NCI-H2196 treated with DMSO at 0.1 percent for 48 hours (cell line): ENCODE results near the gene TIE1.

Source experiments
- DNase-seq: peaks from one replicate; lab custom pipeline; 2025; ENCODE audit not compliant: unreplicated experiment; lab: John Stamatoyannopoulos, UW

The TIE1 gene

GRCh38 chr1:43273708-43274107 lies 27.1 kb upstream of the TIE1 start:
- DNase-seq, result no peak

GRCh38 chr1:43274125-43274803 lies 26.5 kb upstream of the TIE1 start:
- no peak for DNase-seq

- no peak for DNase-seq
Measured at GRCh38 chr1:43274804-43275180, 26.0 kb upstream of the TIE1 start.

- no peak for DNase-seq
Measured at GRCh38 chr1:43275826-43276620, 24.8 kb upstream of the TIE1 start.

GRCh38 chr1:43276673-43277072 lies 24.1 kb upstream of the TIE1 start:
- no peak for DNase-seq

GRCh38 chr1:43277116-43277876 lies 23.5 kb upstream of the TIE1 start:
- DNase-seq, result no peak

GRCh38 chr1:43279161-43279560 lies 21.6 kb upstream of the TIE1 start:
- no peak for DNase-seq

GRCh38 chr1:43279666-43280065 lies 21.1 kb upstream of the TIE1 start:
- no peak for DNase-seq

- DNase-seq, result no peak
Measured at GRCh38 chr1:43280692-43281091, 20.1 kb upstream of the TIE1 start.

- no peak for DNase-seq
Measured at GRCh38 chr1:43282220-43283195, 18.3 kb upstream of the TIE1 start.

GRCh38 chr1:43284065-43284464 lies 16.7 kb upstream of the TIE1 start:
- DNase-seq, result no peak

- DNase-seq, result no peak
Measured at GRCh38 chr1:43284546-43285110, 16.2 kb upstream of the TIE1 start.

GRCh38 chr1:43285269-43285990 lies 15.4 kb upstream of the TIE1 start, which contains the start of gene C1orf210:
TSS of gene C1orf210 (minus strand) at chr1:43285581. CDS start at chr1:43283270, 2,311 bp downstream.
- DNase-seq, result peak; percentile 81

GRCh38 chr1:43286115-43286514 lies 14.7 kb upstream of the TIE1 start:
- DNase-seq, result no peak

- DNase-seq, result no peak
Measured at GRCh38 chr1:43286533-43286932, 14.2 kb upstream of the TIE1 start.

GRCh38 chr1:43288058-43288784 lies 12.6 kb upstream of the TIE1 start:
- DNase-seq, result no peak

GRCh38 chr1:43288785-43289706 lies 11.7 kb upstream of the TIE1 start:
- DNase-seq, result no peak

- no peak for DNase-seq
Measured at GRCh38 chr1:43292216-43292615, 8.6 kb upstream of the TIE1 start.
